CD4-positive, alpha-beta T cell treated with Interleukin-17A for 1 hour (primary cell): ENCODE results near the gene FHIT.
"Not testable (repeated sequence)": the region's sequence is repeated elsewhere in the genome, so short reads cannot be mapped to it uniquely, and the experiment has no call there.

ENCODE experiments used
- DNase-seq: peaks from one replicate; pipeline ENCODE4 v3.0.0-alpha.2; 2020

Gene FHIT

DNA sequence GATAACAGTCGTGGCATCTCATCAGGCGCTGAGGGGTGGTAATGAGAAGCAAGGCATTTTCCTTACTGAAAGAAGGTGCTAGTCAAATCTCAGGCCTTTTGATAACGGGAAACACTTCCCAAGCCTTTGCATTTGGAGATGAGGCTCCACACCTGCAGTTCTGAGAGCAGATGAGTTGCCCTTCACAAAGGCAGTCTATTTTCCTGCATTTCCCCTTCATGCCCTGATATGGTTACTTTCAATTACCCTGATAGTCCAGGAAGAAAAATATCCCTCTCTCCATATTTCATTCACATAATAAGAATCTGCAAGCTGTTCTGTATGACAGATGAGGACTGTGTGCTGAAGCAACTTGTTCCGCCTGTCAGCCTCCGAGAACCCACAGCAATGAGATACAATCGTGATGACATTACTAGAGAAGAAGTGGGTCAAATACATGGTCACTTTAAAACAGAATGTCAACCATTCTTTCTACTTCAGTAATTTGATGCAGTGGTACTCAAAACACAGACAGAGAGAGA, 25.0 kb downstream of the FHIT start:
- no peak for DNase-seq

DNA sequence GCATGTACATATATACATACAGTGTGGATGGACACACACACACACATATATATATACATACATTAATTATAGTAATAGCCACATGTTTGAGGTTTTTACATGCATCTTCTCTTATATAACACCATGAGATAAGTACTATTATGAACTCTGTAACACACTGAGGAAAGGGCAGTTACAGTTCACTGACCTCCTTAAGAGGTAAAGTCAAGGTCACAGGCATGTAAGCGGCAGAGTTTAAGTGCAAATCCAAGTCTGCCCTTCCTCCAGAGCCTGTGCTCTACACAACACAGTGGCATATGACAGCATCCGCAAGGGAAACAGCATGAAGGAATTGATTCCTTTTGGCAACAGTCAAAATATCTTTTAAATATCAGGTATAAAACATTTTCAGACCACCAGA, 26.4 kb downstream of the FHIT start:
- no peak for DNase-seq

GRCh38 chr3:61223451-61223850, 27.8 kb downstream of the FHIT start:
- DNase-seq = no peak

DNA sequence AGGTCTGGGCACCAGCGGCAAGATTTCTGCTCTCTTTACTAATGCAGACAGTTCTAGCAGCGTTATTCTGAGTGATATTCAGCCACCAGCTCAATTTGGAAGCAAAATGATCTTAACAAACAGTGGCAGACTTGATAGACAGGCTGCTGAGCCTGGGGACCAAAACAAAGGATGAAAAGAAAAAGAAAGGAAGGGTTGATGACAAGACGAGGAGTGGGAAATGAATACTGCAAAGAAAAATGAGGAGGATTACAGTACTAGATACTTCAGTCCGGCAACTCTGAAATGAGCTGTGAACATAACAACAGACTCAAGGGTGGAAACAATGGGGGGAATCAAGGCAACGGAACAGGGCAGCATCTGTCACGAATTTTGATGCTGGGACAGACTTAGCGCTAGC, 28.8 kb downstream of the FHIT start:
- DNase-seq = no peak

DNA sequence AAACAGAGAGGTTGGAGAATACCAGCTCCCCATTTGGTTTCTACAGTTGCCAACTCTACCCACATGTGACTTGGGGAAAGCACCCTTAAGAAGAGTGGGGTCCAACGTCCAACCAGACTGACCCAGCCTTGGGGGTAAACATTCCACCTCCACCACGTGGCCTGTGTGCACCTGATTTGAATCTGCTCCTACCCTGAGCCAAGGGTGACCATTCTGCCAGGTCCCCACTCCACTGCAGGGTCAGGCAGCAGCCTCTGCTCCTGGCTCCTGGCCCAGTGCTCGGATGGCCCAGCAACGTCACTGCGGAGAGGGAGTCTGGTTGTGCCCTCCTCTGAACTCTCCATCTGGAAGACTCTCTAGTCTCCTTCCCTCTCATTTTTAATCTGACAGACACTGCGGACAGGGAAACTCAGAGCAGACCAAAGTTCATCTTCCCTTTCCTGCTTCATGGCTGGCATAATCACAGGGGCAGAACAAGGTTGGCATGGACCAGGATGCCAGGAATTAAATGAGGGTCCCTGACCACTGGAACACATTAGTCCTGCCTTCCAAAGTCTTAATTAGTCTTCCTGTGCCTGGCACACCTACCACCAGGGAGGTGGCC, 29.4 kb downstream of the FHIT start:
- DNase-seq = no peak

DNA sequence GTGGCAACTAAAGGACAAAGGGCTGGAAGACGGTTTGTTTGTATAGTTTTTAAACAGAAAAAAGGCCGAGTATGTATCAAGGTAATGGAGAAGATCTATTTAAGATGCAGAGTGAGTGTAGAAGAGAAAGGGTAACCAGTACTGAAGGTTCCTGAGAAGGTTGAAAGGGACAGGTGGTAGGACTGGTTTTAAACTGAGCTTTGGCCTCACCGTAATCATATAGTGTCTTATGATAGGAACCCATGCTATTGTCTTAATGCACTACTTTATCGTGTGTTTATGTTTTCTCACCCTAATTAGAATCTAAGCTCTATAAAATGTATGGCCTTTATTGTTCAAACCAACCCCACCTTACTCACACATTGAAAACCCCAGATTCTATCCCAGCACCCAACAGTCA, 32.7 kb downstream of the FHIT start:
- DNase-seq = no peak

- not testable (repeated sequence) for DNase-seq
Observed at GRCh38 chr3:61216171-61216570, 35.1 kb downstream of the FHIT start.

DNA sequence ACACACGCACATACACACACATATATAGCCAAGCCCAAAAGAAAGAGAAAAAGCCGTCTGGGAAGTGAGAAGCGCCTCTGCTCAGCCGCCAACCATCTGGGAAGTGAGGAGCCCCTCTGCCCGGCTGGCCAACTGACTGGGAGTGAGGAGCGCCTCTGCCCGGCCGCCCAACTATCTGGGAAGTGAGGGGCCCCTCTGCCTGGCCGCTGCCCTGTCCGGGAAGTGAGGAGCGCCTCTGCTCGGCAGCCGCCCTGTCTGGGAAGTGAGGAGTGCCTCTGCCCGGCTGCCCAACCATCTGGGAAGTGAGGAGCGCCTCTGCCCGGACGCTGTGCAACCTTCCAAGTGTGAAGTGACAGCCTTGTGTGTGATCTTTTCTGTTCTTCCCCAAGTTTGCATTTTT, 49.2 kb downstream of the FHIT start:
- DNase-seq = no peak

- no peak for DNase-seq
Observed at GRCh38 chr3:61201071-61201470, 50.2 kb downstream of the FHIT start.

DNA sequence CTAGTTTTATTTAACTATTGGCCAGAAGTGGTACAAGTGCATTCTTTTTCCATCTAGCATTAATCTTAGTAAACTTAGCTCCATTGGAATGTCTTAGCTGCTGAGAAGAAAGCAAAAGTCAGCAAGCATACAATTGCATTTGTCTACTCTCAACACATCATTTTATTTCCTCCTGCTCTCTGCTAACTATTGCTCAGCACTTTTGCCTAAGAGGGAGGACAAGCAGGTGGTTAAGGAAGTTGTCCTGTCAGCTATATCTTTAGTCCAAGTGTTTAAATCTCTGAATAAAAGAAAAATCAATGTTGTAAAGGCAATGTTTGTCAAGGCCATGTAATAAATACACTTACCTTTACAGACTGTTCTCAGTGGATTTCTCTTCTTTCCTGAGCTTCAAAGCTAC, 51.0 kb downstream of the FHIT start:
- no peak for DNase-seq

DNA sequence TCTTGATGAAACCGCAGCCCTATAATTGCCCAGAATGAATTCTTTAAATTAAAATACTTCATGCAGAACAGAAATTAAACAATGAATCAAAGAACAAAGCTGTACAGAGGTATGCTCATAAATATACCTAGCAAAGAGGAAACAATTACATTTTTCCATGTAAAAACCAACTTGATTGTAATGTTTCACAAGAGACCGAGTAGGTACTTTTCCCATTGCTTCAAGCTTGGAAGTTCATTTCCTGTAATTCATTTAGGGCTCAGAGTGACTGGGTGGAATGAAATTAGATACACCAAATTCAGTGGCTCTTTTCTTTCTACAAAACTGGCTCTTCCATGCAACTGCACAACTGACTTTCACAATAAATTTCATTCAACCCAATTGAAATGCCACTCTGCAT, 51.4 kb downstream of the FHIT start:
- no peak for DNase-seq

DNA sequence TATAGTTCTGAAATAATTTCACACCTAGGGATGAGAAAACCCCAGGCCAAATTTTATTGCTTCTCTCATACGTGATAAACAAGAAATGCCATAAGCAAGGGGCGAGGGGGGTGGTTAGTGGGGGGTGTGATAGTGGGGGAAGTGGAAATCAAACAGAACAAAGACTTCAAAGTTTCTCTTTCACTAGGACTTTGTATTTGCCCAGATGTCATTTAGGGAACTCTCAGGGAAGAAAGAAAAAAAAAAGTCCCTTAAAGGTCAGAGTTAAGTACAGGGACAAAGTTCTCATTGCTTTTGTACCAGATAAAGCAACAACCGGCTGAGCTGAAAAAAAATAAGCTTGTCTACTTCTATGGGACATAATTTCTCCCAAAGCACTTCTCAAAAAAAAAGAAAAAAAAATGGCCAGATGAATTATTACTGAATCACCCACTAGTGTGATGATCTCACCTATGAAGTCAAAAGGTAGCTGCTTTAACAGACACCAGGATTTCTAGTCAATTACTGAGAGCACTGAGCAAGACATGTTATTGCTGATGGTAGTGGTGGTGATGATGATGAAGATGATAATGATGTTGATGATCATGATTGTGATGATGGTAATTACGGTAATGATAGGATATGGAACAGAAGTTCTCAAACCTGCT, 56.2 kb downstream of the FHIT start:
- no peak for DNase-seq

DNA sequence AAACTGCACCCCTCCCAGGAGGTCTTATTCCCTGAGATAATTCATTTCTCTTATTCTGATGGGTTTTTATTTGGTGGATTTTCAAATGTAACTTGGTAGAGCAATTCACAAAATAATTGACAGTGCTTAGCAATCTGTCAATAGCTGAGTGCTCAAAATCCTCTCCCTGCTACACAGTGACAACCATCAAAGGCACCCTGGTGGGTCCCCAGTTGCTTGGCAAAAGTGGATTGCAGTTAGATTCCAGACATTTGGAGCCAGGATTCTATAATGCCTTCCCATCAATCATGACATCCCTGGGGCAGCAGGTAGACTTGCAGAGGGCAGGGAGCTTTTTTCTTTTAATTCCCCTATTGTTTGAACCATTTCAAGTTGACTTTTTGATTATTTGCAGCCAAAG, 59.0 kb downstream of the FHIT start:
- no peak for DNase-seq

- DNase-seq = not testable (repeated sequence)
Observed at GRCh38 chr3:61190205-61190604, 61.0 kb downstream of the FHIT start.

- DNase-seq = no peak
Observed at GRCh38 chr3:61186030-61186429, 65.2 kb downstream of the FHIT start.

GRCh38 chr3:61184956-61185355, 66.3 kb downstream of the FHIT start:
- no peak for DNase-seq

GRCh38 chr3:61182662-61183061, 68.6 kb downstream of the FHIT start:
- DNase-seq = no peak

DNA sequence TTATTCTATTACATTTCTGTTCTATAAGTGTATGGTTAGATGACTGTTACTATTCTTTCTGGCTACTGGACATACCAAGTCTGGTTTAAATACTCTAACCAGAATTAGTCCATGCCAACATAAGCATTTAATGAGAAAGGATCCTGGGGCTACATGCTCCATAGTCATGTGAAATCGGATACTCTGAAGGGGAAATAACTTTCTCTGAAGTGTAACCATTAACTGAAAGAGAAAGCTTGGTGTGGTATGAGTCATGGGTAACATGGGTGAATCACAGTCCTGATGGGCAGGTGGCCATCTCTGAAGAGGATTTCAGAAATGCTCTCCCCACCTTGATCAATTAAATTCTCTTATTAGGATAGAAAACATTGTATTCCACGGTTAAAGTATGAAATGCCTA, 69.4 kb downstream of the FHIT start:
- no peak for DNase-seq

DNA sequence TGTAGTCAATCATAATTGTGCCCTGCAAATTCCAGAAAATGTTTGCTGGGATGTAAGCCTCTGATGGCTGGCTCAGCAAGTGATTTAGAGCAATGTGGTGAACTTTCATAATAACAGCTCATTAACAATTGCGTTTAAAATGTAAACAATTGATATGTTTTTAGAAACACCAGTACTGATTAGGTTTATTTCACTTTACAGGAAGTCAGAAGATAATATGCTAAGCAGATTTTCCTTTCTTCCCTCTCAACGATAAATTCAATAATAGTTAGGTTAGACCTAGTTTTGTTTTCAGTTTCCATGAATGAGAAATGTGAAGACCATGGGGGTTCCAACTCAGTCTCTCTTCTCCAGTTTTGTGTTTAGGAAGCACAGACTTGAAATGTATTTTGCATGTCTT, 71.0 kb downstream of the FHIT start:
- DNase-seq = no peak

- DNase-seq = no peak
Observed at GRCh38 chr3:61178167-61178566, 73.1 kb downstream of the FHIT start.

DNA sequence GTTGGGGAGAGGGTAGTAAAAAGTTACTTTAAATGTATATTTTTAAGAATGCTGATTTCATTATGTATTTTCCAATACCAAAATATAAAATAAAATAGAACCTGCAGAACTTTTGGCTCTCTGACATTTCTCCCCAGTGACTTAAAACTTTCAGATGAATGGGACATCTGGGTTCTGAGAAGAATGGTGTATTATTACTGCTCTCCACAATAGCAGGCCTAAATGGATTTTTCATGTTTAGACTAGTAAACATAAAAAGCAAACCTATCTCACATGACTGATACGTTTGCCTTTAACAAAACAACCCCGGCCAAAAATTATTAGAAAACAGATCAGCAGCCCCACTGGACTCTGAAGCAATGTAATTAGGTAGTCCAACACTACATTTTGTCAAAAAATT, 73.8 kb downstream of the FHIT start:
- no peak for DNase-seq

DNA sequence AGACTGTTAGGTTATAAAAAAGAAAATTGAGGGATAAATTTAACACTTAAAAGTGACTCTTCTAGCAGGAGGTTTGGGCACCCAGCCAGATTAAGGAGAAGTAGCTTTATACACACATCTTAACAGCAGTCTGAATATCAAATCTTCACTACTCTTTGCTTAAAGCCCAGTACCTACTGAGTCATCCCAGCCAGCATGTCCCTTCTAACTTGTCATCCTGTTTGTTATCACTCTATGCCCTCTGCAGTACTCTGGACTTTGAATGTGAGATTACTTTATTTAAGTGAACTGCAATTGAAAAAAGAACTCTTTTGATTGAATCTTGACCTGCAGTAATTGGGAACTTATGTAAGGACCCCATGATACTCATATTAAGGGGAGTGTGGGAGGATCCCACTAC, 77.6 kb downstream of the FHIT start:
- DNase-seq = no peak

GRCh38 chr3:61172684-61173083, 78.6 kb downstream of the FHIT start:
- DNase-seq = no peak

GRCh38 chr3:61172203-61172602, 79.0 kb downstream of the FHIT start:
- no peak for DNase-seq

- no peak for DNase-seq
Observed at GRCh38 chr3:61169621-61170251, 81.5 kb downstream of the FHIT start.
